PC-9 (cell line): ENCODE results near the gene THNSL1. TPM values are rescaled to one million over a fixed set of nuclear protein-coding genes. Genes with fewer than 3 reads are reported as not detected.

Experiments
- BruUV-seq: library from RNA; stranded (reverse); fragments of 400-500 nt; replicated peaks from 2 replicates; lab custom pipeline; 2021; lab: Mats Ljungman, UMichigan
- CTCF ChIA-PET: fragments of 300-600 bp; sonication (Branson Sonifier 250); formaldehyde crosslinking; loops from one replicate; lab custom pipeline; 2022; ENCODE audit warnings: antibody characterized with exemption; lab: Charles Lee
- POLR2A ChIA-PET: fragments of 300-600 bp; sonication (Branson Sonifier 250); formaldehyde crosslinking; loops from one replicate; lab custom pipeline; 2022; ENCODE audit warnings: antibody characterized with exemption; ENCODE audit not compliant: unreplicated experiment; lab: Charles Lee
- DNase-seq, 2 experiments: peaks; one replicate each; pipeline versions ENCODE4 v3.0.0 to v3.0.0-alpha.2; 2015 to 2022; ENCODE audit warnings: mixed read lengths in 1 of 2
- H2AFZ ChIP-seq: fragments of 200-600 bp; sonication (generic); 2 replicates; pipeline ENCODE4 v1.8.1; 2017; ENCODE audit warnings: antibody characterized with exemption
- H3F3A ChIP-seq: fragments of 200-600 bp; sonication (generic); 2 replicates; pipeline ENCODE4 v1.8.1; 2017; ENCODE audit warnings: antibody characterized with exemption, mild to moderate bottlenecking, low read depth; ENCODE audit not compliant: insufficient read depth
- H3K27ac ChIP-seq: fragments of 200-600 bp; sonication (generic); 2 replicates; pipeline ENCODE4 v1.6.1; 2016; ENCODE audit warnings: mixed run types
- H3K27me3 ChIP-seq: fragments of 200-600 bp; sonication (generic); 2 replicates; pipeline ENCODE4 v1.6.1; 2016; ENCODE audit warnings: low read depth, mixed run types; ENCODE audit not compliant: insufficient read depth
- H3K36me3 ChIP-seq: fragments of 200-600 bp; sonication (generic); 2 replicates; pipeline ENCODE4 v1.6.1; 2016; ENCODE audit warnings: low read depth, mixed run types
- H3K4me1 ChIP-seq: fragments of 200-600 bp; sonication (generic); replicated peaks from 2 replicates; pipeline ENCODE4 v1.6.1; 2016; ENCODE audit warnings: mixed run types; ENCODE audit not compliant: insufficient read depth
- H3K4me2 ChIP-seq: fragments of 200-600 bp; sonication (generic); 2 replicates; pipeline ENCODE4 v1.6.1; 2017; ENCODE audit warnings: mixed run types
- H3K4me3 ChIP-seq: fragments of 200-600 bp; sonication (generic); 2 replicates; pipeline ENCODE4 v1.6.1; 2016; ENCODE audit warnings: mixed run types
- H3K79me2 ChIP-seq: fragments of 200-600 bp; sonication (generic); 2 replicates; pipeline ENCODE4 v1.6.1; 2017; ENCODE audit warnings: low read depth, mixed run types
- H3K9me2 ChIP-seq: fragments of 200-600 bp; sonication (generic); 2 replicates; pipeline ENCODE4 v1.8.1; 2017; ENCODE audit warnings: mild to moderate bottlenecking; ENCODE audit not compliant: insufficient read depth
- H3K9me3 ChIP-seq: fragments of 200-600 bp; sonication (generic); 2 replicates; pipeline ENCODE4 v1.8.1; 2016; ENCODE audit warnings: low read depth; ENCODE audit not compliant: insufficient read depth
- H4K20me1 ChIP-seq: fragments of 200-600 bp; sonication (generic); 2 replicates; pipeline ENCODE4 v1.8.1; 2017; ENCODE audit not compliant: insufficient read depth
- CTCF ChIP-seq: fragments of 200-600 bp; sonication (generic); conservative IDR thresholded peaks from 2 replicates; pipeline ENCODE4 v1.6.1; 2017; ENCODE audit warnings: mixed run types, antibody characterized with exemption, mild to moderate bottlenecking, moderate library complexity
- EZH2 ChIP-seq: fragments of 200-600 bp; sonication (generic); IDR thresholded peaks from 2 replicates; pipeline ENCODE4 v1.8.0; 2017; ENCODE audit warnings: antibody characterized with exemption, low read depth
- intact Hi-C: fragments of 100-400 bp; cut with micrococcal nuclease; formaldehyde crosslinking; loops from one replicate; pipeline ENCODE4 v1.10.0; 2022; ENCODE audit not compliant: unreplicated experiment
- total RNA-seq: library from RNA; stranded (reverse); gene quantifications from 2 replicates; pipeline ENCODE4 v1.2.3, GENCODE V29; 2021

Gene THNSL1
- total RNA-seq, 1 experiment from 2014 or later: 6.8 TPM

GRCh38 chr10:25015828-25016375 lies 510 bp upstream of the THNSL1 start, which contains the start of gene ENKUR:
TSS of gene ENKUR (minus strand) at chr10:25016158. CDS start at chr10:25015936, 222 bp downstream.
- peak; percentile 75 to 90 for DNase-seq
- POLR2A ChIA-PET: interaction anchor here (0.6 to 1.3 kb wide), 7 partner anchors 19 to 1594 kb away, joined by 3 to 16 read pairs (median 3); partner anchors contain the start of gene ARHGAP21
- H3K9me3 ChIP-seq: no peaks in the 10 kb centered on the region
- intact Hi-C loops: loop anchor here (1.0 to 2.0 kb wide), 3 partner anchors 46 to 292 kb away; no protein-coding TSS in a partner anchor
- H3K36me3 ChIP-seq: no peaks in the 10 kb centered on the region
- peak within 1 kb of the TSS; percentile 80 for H3K4me3 ChIP-seq
- no peaks in the 10 kb centered on the region for H4K20me1 ChIP-seq
- peaks cover 17% of the 10 kb centered on the region for H3K79me2 ChIP-seq
- no peaks in the 10 kb centered on the region for H3K9me2 ChIP-seq
- H2AFZ ChIP-seq: peak within 1 kb of the TSS; percentile 99
- BruUV-seq: no TSS peak
- TF ChIP-seq CTCF: no peak
- TF ChIP-seq EZH2: no peak
- H3F3A ChIP-seq: peaks cover 22% of the 10 kb centered on the region; the same call in 1 of the 2 replicates
- CTCF ChIA-PET: no interaction called here
- H3K4me1 ChIP-seq: peaks cover 15% of the 10 kb centered on the region; the same call in 1 of the 2 replicates
- H3K27ac ChIP-seq: peak within 1 kb of the TSS; percentile 92
- H3K27me3 ChIP-seq: no peaks in the 10 kb centered on the region
- H3K4me2 ChIP-seq: peak within 1 kb of the TSS; percentile 96

GRCh38 chr10:25017154-25017590 lies 760 bp downstream of the THNSL1 start:
- H3K36me3 ChIP-seq: no peaks in the 10 kb centered on the region
- no peak for DNase-seq
- no peaks in the 10 kb centered on the region for H4K20me1 ChIP-seq
- POLR2A ChIA-PET: no interaction called here
- TF ChIP-seq CTCF: no peak
- no peak for TF ChIP-seq EZH2
- CTCF ChIA-PET: no interaction called here
- H3K27ac ChIP-seq: peak overlapping the region; percentile 92
- H3K4me3 ChIP-seq: peak overlapping the region; percentile 80
- intact Hi-C loops: loop anchor here (2.0 kb wide), 1 partner anchor 64 kb away; no protein-coding TSS in a partner anchor
- H3K27me3 ChIP-seq: no peaks in the 10 kb centered on the region
- H3K4me2 ChIP-seq: peak overlapping the region; percentile 96
- no peaks in the 10 kb centered on the region for H3K9me2 ChIP-seq
- TSS peak; percentile 83 for BruUV-seq
- H2AFZ ChIP-seq: peak overlapping the region; percentile 99
- peaks cover 17% of the 10 kb centered on the region for H3K79me2 ChIP-seq
- peaks cover 22% of the 10 kb centered on the region; the same call in 1 of the 2 replicates for H3F3A ChIP-seq
- H3K4me1 ChIP-seq: peaks cover 15% of the 10 kb centered on the region; the same call in 1 of the 2 replicates
- no peaks in the 10 kb centered on the region for H3K9me3 ChIP-seq

GRCh38 chr10:25017661-25018060 lies 1.2 kb downstream of the THNSL1 start:
- no TSS peak for BruUV-seq
- peak overlapping the region; percentile 99; the same call in 1 of the 2 replicates for H2AFZ ChIP-seq
- ChIA-PET CTCF (no interaction called here), POLR2A (no interaction called here)
- DNase-seq: no peak
- H3K4me2 ChIP-seq: peak overlapping the region; percentile 96
- no peak for TF ChIP-seq EZH2
- no peak for TF ChIP-seq CTCF
- H3K9me2 ChIP-seq: no peaks in the 10 kb centered on the region
- H3K9me3 ChIP-seq: no peaks in the 10 kb centered on the region
- H3F3A ChIP-seq: peaks cover 22% of the 10 kb centered on the region; the same call in 1 of the 2 replicates
- H3K36me3 ChIP-seq: no peaks in the 10 kb centered on the region
- H4K20me1 ChIP-seq: no peaks in the 10 kb centered on the region
- intact Hi-C loops: loop anchor here (2.0 kb wide), 1 partner anchor 63 kb away; no protein-coding TSS in a partner anchor
- peak overlapping the region; percentile 92 for H3K27ac ChIP-seq
- peaks cover 15% of the 10 kb centered on the region; the same call in 1 of the 2 replicates for H3K4me1 ChIP-seq
- no peaks in the 10 kb centered on the region for H3K27me3 ChIP-seq
- peaks cover 17% of the 10 kb centered on the region for H3K79me2 ChIP-seq
- H3K4me3 ChIP-seq: peak overlapping the region; percentile 80
